Smooth muscle cell (in vitro differentiated cells): ENCODE results near the gene ESRRB. TPM values are rescaled to one million over a fixed set of nuclear protein-coding genes. Genes with fewer than 3 reads are reported as not detected.

Source experiments
- DNase-seq: peaks from one replicate; lab custom pipeline; 2025; ENCODE audit not compliant: unreplicated experiment; lab: John Stamatoyannopoulos, UW
- H2AFZ ChIP-seq: fragments of 200-600 bp; sonication (generic); 2 replicates; pipeline ENCODE4 v1.6.0; 2016; ENCODE audit warnings: antibody characterized with exemption, low read depth, mild to moderate bottlenecking
- H3F3A ChIP-seq: fragments of 200-600 bp; sonication (generic); 2 replicates; pipeline ENCODE4 v1.6.0; 2017; ENCODE audit warnings: antibody characterized with exemption, low read depth
- H3K27ac ChIP-seq: fragments of 200-600 bp; sonication (generic); 2 replicates; pipeline ENCODE4 v1.5.1; 2016; ENCODE audit warnings: low read depth, mild to moderate bottlenecking
- H3K27me3 ChIP-seq: fragments of 200-600 bp; sonication (generic); 2 replicates; pipeline ENCODE4 v1.6.1; 2016; ENCODE audit warnings: low read depth, mild to moderate bottlenecking
- H3K36me3 ChIP-seq: fragments of 200-600 bp; sonication (generic); 2 replicates; pipeline ENCODE4 v1.5.1; 2016; ENCODE audit warnings: low read depth
- H3K4me1 ChIP-seq: fragments of 200-600 bp; sonication (generic); 2 replicates; pipeline ENCODE4 v1.5.1; 2016; ENCODE audit warnings: low read depth
- H3K4me2 ChIP-seq: fragments of 200-600 bp; sonication (generic); 2 replicates; pipeline ENCODE4 v1.6.0; 2016; ENCODE audit warnings: mild to moderate bottlenecking
- H3K4me3 ChIP-seq: fragments of 200-600 bp; sonication (generic); 2 replicates; pipeline ENCODE4 v1.5.1; 2016; ENCODE audit warnings: mild to moderate bottlenecking
- H3K79me2 ChIP-seq: fragments of 200-600 bp; sonication (generic); 2 replicates; pipeline ENCODE4 v1.6.0; 2016; ENCODE audit warnings: low read depth, mild to moderate bottlenecking
- H3K9ac ChIP-seq: fragments of 200-600 bp; sonication (generic); 2 replicates; pipeline ENCODE4 v1.6.0; 2016; ENCODE audit warnings: low read depth
- H3K9me3 ChIP-seq: fragments of 200-600 bp; sonication (generic); replicated peaks from 2 replicates; pipeline ENCODE4 v1.5.1; 2016; ENCODE audit warnings: low read depth
- H4K20me1 ChIP-seq: fragments of 200-600 bp; sonication (generic); 2 replicates; pipeline ENCODE4 v1.6.0; 2016; ENCODE audit warnings: low read depth
- WGBS: methylation state at CpG from one replicate; pipeline ENCODE4 v1.1.7; 2016; ENCODE audit warnings: low lambda C conversion rate; 5-methylcytosine and 5-hydroxymethylcytosine counted together
- polyA plus RNA-seq: library from polyadenylated mRNA; unstranded; fragments of >200 nt; fragmentation: Nextera tagmentation; extraction: Ambion mirVana; gene quantifications from 2 replicates; pipeline ENCODE4 v1.2.1, GENCODE V29; 2016
- total RNA-seq: library from RNA; depleted of rRNA; stranded (reverse); fragments of >200 nt; gene quantifications from 2 replicates; pipeline ENCODE4 v1.2.3, GENCODE V29; 2014
- TF ChIP-seq, protein P1 (sequence below): fragments of 200-600 bp; sonication (generic); IDR thresholded peaks from 2 replicates; pipeline ENCODE4 v1.5.1; 2017; ENCODE audit warnings: borderline replicate concordance, mild to moderate bottlenecking, antibody characterized with exemption; ENCODE audit not compliant: insufficient read depth, poor library complexity, severe bottlenecking

The ESRRB gene
- total and polyA plus RNA-seq, 2 experiments from 2014 or later: 0.72 TPM; not detected in 1

DNA sequence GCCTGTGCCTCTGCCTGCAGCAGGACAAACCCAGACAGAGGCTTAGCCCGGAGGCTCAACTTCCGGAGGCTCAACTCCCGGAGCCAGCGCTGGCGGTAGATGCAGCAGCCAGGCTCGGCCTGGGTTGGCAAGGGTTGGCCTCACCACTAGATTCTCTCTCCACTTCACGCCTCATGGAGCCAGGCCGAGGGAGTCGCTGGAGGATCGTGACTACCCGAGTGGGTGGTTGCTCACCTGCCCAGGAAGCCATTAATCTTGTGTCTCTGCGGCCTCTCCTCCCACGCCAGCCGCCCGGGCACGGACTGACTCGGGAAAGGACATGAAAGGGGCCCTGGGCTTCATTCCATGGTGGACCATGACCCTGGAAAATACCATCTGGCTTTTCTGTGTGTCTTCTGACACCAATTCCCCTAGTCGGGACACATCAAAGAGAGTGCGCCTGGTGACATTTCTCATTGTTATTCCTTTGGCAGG lies 20.8 kb downstream of the ESRRB start:
- Histone ChIP-seq H3K27ac (no peak overlapping the region), H3K9me3 (no peaks in the 10 kb centered on the region), H3K9ac (no peak overlapping the region), H3K79me2 (no peaks in the 10 kb centered on the region), H3K4me2 (no peak overlapping the region), H3F3A (no peaks in the 10 kb centered on the region), H3K4me1 (no peaks in the 10 kb centered on the region), H3K4me3 (no peak overlapping the region), H2AFZ (no peak overlapping the region), H3K36me3 (no peaks in the 10 kb centered on the region), H3K27me3 (peaks cover 30% of the 10 kb centered on the region), H4K20me1 (no peaks in the 10 kb centered on the region)
- TF ChIP-seq, protein P1, sequence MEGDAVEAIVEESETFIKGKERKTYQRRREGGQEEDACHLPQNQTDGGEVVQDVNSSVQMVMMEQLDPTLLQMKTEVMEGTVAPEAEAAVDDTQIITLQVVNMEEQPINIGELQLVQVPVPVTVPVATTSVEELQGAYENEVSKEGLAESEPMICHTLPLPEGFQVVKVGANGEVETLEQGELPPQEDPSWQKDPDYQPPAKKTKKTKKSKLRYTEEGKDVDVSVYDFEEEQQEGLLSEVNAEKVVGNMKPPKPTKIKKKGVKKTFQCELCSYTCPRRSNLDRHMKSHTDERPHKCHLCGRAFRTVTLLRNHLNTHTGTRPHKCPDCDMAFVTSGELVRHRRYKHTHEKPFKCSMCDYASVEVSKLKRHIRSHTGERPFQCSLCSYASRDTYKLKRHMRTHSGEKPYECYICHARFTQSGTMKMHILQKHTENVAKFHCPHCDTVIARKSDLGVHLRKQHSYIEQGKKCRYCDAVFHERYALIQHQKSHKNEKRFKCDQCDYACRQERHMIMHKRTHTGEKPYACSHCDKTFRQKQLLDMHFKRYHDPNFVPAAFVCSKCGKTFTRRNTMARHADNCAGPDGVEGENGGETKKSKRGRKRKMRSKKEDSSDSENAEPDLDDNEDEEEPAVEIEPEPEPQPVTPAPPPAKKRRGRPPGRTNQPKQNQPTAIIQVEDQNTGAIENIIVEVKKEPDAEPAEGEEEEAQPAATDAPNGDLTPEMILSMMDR: no peak
- 88% methylated on average over 19 of the region's 19 CpGs for WGBS
- no peak for DNase-seq

GRCh38 chr14:76405627-76406026 lies 29.7 kb downstream of the ESRRB start:
- no peaks in the 10 kb centered on the region for H4K20me1 ChIP-seq
- peaks cover 1% of the 10 kb centered on the region for H3K27me3 ChIP-seq
- H3K79me2 ChIP-seq: no peaks in the 10 kb centered on the region
- H3K4me3 ChIP-seq: no peak overlapping the region
- H3K9me3 ChIP-seq: no peaks in the 10 kb centered on the region
- no peaks in the 10 kb centered on the region for H3K4me1 ChIP-seq
- TF ChIP-seq, protein P1: no peak
- no peak overlapping the region for H2AFZ ChIP-seq
- no peak for DNase-seq
- H3F3A ChIP-seq: no peaks in the 10 kb centered on the region
- no peak overlapping the region for H3K9ac ChIP-seq
- H3K36me3 ChIP-seq: no peaks in the 10 kb centered on the region
- no peak overlapping the region for H3K27ac ChIP-seq
- 91% methylated on average over 7 of the region's 7 CpGs for WGBS
- no peak overlapping the region for H3K4me2 ChIP-seq

DNA sequence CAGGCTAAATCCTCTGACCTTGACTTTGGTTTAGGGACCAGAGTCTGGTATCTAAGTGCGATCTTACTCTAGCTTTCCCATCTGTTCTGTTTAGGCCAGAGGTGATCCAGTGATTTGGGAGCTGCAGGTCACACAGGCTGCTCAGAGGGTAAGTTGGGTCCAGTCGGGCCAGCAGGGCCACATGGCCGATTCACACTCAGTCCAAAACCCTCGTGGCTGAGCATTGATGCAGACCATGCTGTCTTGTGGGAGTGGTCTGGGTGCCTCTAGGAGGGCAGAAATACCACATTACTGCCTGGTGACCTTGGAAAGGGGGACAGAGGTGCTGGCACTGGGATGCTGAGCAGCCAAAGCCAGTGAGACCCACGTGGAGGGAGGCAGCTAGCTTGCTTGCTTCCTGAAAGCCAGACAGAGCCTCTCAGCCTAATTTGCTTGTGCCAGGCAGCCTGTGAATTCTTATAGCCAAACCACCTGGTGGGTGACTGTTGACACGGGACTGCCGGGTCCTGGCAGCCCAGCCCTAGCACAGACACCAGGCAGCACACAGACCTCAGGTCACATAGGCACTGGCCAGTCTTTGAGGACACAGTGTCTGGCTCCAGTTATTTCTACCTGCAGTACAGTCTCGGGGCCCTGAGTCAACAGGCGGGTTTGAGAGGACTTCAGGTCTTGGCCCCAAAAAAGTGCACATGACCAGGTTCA lies 31.7 kb downstream of the ESRRB start:
- H4K20me1 ChIP-seq: no peaks in the 10 kb centered on the region
- no peaks in the 10 kb centered on the region for H3K79me2 ChIP-seq
- H3K9me3 ChIP-seq: no peaks in the 10 kb centered on the region
- H3K27ac ChIP-seq: no peak overlapping the region
- WGBS: 84% methylated on average over 9 of the region's 9 CpGs
- no peak overlapping the region for H3K4me3 ChIP-seq
- TF ChIP-seq, protein P1: no peak
- H3K4me1 ChIP-seq: no peaks in the 10 kb centered on the region
- no peak overlapping the region for H3K9ac ChIP-seq
- H3F3A ChIP-seq: no peaks in the 10 kb centered on the region
- DNase-seq: no peak
- no peak overlapping the region for H3K4me2 ChIP-seq
- H3K36me3 ChIP-seq: no peaks in the 10 kb centered on the region
- peaks cover 16% of the 10 kb centered on the region for H3K27me3 ChIP-seq
- no peak overlapping the region for H2AFZ ChIP-seq

- Histone ChIP-seq H3K4me1 (no peaks in the 10 kb centered on the region), H3K36me3 (no peaks in the 10 kb centered on the region), H3K4me2 (no peak overlapping the region), H3K4me3 (no peak overlapping the region), H2AFZ (no peak overlapping the region), H3K79me2 (no peaks in the 10 kb centered on the region), H3K27ac (no peak overlapping the region), H4K20me1 (no peaks in the 10 kb centered on the region), H3F3A (no peaks in the 10 kb centered on the region), H3K9ac (no peak overlapping the region), H3K27me3 (peaks cover 26% of the 10 kb centered on the region), H3K9me3 (no peaks in the 10 kb centered on the region)
- DNase-seq: no peak
- 96% methylated on average over 1 of the region's 1 CpG for WGBS
- TF ChIP-seq, protein P1: no peak
Measured at GRCh38 chr14:76408877-76409276, 32.9 kb downstream of the ESRRB start.
